GM19035 (cell line): ENCODE measurements around the gene TMEM242.
"Not testable (repeated sequence)": the region's sequence is repeated elsewhere in the genome, so short reads cannot be mapped to it uniquely, and the experiment has no call there.

Experiments used
- ATAC-seq: cut with Tn5 transposase; IDR thresholded peaks from one replicate; pipeline ENCODE4 v1.9.1; 2021; ENCODE audit not compliant: unreplicated experiment

The TMEM242 gene

DNA sequence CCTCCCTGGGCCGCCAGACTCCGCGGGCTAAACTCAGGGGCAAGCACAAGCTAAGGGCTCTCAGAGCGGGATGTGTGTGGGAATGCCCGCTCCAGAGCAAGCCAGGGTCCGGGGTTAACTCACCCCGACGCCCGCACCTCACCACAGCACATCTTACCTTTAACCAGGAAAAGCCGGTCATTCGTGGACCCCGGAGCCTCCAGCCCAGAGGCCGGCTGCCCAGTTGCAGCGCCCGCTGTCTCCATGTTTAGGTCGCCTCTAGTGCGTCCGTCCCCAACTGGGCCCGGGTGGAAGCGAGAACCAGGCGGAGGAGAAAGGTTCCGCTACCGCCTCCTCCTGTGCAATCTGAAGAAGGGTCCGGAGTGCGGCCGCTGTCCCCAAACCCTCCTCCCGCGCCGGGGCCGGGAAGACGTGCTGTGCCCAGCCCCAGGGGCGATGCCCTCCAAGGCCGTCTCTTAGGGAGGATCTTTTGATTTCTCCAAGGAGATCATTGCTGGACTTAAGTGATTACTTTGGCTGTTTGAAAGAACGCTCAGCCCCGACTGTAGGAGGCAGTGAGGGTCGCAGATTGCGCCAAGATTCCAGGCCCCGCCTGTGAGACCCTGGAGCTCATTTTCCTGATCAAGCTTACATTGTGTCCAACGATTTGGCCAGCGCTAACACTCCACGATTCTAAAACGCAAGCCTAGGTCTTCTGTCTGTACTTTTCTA, at the start of gene TMEM242:
TMEM242 (minus strand) TSS at position 265 of the 711 bp plus-strand sequence; CDS start at position 245, 20 bp downstream.
- peak; percentile 90 for ATAC-seq

DNA sequence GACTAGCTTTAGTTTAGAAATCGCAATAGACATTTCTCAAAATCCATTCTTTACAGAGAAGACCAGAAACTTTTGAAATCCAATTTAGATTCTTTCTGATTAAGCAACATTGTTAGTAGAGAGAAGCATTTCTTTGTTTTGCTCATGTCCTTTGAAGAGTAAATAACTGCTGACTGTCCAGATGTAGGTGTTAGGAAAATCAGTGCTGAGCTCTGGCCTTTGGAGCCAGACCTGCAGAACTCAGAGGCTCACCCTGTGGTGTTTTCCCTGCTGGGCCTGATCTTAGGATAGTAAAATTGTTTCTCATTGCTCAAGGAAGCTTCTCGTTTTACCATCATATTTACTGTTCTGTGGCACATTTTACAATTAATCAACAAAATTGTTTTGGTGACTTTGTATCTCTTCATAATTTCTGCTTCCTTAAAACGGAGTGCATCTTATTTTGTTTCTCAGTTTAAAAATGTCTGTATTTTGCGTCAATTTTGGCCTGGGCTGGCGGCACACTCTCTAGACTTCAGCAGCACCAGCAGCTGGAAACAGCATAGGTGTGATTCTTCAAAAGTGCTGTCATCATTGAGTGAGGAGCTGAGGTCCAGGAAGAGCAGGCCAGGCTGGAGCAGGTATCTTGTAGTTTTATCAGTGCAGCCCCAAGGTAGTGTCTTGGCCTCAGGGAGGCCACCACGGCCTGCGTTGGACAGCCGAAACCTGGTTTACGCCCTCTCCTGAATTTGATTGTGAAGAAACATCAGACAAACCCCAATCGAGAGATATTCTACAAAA, 49.4 kb upstream of the TMEM242 start:
- ATAC-seq: no peak

DNA sequence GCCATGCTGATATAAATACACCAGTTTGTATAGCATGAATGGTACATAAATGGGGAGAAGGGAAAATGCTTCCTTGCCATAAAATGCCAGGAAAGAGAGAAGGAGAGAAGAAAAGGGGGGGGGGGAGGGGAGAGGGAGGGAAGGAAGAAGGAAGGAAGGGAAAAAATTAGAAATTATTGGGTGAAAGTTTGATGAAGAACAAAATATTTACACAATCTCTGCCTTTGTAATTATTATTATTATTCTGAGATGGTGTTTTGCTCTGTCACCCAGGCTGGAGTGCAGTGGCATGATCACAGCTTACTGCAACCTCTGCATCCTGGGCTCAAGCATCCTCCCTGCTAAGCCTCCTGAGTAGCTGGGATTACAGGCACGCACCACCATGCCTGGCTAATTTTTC, 47.4 kb upstream of the TMEM242 start:
- no peak for ATAC-seq

DNA sequence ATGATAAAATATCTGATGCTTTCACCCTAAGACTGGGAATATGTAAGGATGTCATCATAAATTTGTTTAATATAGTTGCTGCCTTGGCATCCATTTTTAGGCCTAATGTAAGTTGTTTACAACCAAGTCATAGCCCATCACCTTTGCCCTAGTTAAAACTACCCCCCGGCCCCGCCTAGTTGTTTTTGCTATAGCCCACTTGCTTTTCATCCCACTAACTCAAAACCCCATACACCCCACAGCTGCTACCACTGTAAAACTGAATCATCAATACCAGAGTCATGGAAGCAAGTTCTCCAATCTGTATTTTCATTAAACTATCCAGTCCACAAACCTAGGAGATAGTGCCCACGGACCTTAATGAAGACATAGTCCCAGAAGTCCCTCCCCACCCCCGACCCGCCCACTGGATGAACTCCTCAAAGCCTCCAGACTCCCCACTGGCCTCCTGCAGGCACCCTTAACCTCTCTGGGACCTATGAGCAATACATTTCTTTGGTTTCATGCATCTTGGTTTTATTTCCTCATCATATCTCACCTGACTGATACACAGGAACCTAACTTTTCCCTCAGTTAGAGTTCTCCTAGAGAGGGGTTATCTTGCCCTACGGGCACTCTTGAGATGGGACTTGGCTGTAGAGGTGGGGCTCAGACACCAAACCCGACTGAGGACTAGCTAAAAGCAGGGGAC, 45.2 kb upstream of the TMEM242 start:
- no peak for ATAC-seq

DNA sequence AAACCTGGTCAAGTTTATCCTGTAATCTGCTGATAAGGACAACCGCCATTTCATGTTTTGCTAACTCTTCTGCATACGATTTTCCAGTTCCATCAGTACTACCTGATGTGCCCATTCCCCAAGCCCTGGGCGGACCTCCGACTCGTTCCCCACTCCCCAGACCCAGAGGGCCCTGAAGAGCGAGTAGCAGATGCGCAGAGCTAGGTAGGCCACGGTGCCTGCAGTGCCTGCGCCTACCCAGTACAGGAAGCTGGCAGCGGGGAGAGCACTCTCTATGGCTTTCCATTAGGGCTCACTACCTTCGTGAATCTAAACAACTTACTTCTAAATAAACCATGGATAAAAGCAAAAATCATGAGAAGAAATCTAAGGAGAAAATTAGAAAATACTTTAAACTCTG, 43.3 kb upstream of the TMEM242 start:
- no peak for ATAC-seq

DNA sequence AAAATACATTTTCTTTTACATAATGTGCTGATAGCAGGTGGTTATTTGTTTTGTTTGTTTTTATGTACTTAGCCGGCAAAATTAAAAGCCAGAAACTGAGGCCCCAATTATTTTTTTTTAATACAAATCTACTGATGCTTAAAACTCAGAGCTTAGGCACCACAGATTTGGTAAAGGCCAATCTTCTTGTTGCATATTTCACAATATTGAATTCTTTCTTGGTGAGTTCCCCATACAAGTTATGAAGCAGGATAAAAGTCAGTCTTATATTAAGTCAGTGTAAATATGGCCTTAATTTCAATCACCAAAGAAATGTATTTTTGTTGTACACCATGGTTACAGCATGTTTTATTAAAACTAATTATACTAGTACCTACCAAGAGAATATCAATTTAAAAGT, 41.4 kb upstream of the TMEM242 start:
- no peak for ATAC-seq

DNA sequence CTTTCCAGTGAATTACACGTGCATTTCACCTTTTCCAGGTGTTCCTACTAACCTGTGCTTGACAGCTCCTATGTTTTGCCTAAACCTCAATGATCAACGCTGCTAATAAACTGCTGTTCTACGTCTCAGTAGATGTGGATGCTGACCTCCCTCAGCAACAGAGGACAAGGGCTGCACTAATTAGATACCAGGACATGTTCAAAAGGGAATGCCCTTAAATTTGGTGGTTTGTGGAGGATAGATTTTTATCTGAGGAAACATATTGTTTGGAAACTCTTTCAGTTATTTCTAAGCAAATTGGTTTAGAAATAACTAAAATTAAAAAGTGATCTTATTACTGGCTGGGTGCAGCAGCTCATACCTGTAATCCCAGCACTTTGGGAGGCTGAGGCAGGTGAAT, 38.6 kb upstream of the TMEM242 start:
- no peak for ATAC-seq

DNA sequence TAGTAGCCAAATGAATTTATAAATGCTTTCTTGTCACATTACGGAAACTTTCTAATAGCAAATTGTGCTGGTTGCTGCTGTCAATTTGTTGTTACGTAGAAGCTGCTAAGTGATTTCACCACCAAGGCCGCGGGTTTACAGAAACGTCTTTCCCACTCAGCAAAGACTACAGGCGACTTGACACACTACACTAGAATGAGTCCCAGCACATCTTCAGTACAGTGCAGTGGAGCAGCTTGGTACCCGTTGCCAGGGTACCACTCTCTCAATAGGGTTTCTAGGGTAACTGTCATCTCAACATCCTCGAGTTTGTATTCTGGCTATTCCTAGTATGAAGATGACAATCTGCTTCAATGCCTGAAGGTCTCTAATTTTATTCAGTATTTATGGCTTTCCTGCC, 35.0 kb upstream of the TMEM242 start:
- ATAC-seq: no peak

DNA sequence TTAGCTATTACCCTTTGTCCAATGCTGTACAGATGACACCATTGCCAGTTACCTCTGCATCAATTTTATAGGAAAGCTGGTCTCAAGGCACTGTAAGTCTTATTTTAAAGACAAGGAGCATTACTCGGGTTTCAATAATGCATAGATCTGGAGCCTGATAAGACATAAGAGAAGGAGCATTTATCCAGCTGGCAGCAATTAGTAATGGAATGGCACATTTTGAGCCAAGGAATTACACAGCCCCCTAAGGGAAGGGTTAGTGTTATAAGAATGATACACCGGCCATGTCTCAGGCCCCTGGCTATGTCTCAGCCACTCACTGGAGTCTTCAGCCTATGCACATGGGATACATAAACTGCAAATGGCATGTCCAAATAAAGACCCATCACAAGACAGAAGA, 23.1 kb upstream of the TMEM242 start:
- ATAC-seq: no peak

DNA sequence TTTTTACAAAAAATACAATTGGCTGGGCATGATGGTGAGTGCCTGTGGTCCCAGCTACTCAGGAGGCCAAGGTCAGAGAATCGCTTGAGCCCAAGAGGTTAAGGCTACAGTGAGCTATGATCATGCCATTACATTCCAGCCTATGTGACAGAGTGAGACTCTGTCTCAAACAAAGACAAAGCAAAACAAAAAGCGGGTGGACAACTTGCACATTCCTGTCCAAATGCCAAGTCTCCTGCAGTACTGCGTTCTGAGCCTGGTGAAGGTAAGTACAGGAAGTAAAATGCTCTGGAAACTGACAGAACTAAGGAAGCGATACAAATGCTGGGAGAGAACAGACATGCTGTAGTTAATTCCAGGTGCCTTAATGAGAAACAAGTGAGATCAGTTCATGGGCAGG, 20.4 kb upstream of the TMEM242 start:
- ATAC-seq: no peak

DNA sequence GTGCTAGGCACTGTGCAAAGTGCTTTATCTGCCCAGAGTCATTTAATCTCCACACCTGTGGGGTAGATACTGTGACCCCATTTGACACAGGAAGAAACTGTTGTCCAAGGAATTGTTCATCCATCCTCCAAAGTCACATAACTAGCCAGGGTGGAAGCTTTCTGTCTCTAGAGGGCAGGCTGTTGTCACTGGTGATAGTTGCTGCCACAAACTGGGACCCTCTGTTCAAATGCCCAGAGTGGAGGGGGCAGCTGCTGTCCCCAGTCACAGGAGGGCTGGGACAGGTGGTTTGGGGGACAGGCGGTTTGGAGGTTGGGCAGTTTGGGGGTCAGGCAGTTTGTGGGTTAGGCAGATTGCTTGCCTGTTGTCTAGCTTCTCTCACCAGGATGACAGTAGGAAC, 16.1 kb upstream of the TMEM242 start:
- no peak for ATAC-seq

DNA sequence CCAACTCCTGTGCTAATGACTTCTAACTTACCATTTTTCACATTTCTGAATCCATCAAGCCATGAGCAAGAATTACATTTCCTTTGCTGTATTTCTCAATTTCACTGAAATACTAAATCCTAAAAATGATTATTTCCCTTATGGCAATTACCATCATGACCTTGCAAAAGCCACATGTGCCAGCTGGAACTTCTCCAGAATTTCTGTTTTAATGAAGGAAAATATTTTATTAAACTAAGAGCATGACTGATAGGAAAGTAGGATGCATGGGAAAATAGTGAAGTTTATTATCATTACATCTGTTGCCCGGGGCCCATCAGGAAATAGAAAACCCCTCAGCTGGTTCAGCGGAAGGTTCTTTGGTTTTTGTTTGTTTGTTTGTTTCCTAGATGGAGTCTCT, 14.4 kb upstream of the TMEM242 start:
- no peak for ATAC-seq

DNA sequence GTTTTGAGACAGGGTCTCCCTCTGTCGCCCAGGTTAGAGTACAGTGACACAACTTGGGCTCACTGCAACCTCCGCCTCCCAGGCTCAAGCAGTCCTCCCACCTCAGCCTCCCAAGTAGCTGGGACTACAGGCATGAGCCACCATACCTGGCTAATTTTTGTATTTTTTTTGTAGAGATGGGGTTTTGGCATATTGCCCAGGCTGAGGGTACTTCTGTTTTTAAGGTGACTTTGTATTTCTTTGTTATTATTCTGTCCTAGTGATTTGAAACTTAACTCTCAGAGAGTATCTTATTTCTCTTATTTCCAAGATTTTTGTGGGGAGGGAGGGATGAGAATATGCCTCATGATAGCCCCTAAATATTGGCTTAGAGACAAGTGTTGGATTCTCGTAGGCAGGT, 14.0 kb upstream of the TMEM242 start:
- not testable (repeated sequence) for ATAC-seq

DNA sequence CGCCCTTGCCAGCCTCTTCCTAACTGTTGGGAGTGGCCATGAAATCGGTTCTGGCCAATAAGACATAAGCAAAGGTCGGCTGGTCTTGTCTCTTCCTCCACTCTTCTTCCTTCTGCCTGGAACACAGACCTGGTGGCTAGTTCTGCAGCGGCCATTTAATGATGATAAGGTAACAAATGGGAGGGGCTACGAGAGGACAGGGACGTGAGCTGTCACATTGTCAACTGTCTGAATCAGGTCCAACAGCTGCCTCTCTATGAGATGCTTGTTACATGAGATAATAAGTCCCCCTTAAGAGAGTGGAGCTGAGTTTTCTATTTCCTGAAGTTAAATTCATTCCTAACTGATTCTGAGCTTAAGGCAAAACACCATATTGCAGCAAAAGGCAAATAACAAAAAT, 12.5 kb upstream of the TMEM242 start:
- no peak for ATAC-seq

DNA sequence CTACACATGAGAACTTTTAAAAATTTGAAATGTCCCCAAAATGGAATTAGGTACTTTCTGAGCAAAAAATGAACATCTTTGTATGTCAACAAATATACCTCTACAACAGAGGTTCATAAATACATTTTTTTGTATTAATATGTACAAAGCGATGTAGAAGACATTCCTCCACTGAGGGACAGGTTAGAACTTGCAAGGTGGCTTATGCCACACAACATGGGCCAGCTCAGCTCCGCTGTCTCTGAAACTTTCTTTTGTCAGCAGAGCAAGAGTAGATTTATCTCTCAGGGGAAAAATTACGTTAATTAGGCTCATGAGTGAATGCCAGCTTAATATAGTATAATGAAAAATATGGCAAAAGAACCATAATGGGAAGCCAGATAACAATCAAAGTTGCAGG, 10.6 kb upstream of the TMEM242 start:
- ATAC-seq: no peak

DNA sequence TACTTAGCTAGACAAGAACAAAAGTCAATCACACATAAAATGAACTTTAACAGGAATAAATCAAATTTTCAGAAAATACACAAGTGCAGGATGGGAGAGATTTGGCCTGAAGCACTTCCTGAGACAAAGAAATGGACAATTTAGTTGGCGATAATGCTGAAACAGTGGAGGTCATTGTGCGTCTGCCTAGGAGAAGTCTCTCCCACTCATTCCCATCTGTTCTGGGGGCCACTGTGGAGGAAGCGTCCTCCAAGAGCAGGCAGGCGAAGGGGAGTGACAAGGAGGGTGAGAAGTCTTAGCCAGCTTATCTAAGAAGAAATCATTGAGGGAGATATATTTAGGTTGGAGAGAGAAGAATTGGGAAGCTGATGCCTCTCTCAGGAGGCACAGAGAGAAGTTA, 10.2 kb upstream of the TMEM242 start:
- ATAC-seq: no peak

DNA sequence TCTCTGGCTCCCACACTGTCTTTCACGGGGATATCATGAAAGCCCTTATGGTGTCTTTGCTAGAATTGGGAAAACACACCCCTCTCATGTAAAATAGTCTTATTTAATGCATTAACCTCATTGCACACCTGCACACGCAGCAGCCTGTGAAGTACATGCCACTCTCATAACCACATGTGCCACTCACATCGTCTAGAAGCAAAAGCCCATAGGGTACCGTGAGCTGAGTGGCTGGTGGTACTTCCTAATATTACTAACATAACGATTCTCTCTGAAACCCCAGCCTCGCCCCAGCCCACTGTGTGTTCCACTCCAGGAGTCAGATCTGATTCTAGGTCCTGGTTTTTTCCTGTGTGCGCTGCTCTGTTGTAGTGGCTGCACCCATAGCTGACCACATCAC, 9.5 kb upstream of the TMEM242 start:
- no peak for ATAC-seq

DNA sequence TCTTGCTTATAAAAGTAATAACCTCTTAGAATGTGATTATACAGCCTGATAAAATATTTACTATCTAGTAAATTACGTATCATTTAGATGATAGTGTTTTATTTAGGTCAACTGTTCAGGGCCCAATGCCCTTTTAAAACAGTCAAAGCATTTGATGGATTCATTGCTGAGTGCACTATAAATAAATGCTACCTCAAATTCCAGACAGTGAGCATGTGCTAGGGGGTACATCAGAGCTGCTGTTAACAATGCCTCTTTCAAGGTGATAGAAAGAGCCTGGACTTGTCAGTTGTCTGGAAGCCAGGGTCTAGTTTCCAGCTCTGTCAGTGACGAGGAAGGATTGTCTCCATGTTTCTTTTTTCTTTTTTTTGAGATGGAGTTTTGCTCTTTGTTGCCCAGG, 7.5 kb upstream of the TMEM242 start:
- no peak for ATAC-seq

DNA sequence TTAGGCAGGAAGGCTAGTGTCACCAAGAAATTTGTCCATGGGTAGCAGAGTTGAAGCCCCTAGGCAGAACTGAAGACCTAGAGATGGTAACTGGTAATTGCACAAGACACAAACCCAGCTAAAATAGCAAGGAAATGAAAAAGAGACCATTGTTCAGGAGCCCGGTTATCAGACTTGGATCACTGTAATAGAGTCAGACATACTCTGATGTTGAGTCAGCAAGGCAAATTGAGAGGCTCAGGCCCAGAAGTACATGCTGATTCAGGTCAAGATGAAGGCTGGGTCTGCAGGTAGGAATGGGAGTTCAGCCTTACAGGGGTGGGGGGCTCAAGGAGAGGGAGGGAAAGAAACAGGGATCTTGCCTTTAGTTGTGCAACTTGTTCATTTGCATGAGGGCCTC, 6.5 kb upstream of the TMEM242 start:
- no peak for ATAC-seq

DNA sequence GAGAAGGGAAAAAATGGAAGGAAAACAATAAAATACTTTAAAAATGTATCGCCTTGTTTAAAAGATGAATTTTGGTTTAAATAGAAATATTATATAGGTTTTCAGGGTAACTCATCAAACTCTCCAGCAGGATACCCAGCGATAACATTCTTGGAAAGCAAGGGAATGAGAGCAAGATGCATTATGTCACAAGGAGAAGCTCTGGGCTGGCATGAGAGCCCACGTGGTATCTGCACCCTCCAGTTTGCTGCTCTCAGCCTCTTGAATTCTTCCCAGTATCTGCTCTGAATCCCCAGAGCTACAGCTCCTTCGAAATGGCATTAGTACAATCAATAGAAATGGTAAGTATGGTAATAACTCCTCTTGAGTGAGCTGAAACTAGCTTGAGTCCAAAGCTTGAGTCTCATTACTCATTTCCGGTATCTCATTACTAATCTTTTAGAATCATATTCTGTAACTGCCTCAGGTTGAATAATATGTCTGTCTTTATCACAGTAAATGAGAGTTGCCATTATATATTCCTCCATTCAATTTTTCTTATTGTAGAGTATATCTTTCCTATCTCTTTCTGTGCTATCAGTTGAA, 4.9 kb upstream of the TMEM242 start:
- no peak for ATAC-seq

DNA sequence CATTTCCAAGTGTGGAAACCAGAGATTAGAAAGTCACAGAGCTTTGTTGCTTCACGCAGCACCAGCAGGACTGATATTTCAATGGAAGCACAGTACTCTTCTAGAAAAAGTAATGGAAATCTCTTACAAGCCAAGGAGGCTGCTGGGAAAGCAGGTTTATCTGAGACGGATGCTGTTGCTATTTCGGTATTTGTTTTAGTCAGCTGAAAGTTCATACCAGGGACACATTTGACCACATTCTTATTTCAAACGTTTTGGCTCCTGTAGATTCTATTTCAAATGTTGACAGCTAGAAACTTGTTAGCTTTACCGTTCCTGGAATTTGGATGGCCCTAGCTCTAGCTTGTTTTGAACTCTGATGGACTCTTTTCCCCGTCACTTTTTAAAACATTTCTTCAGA, 3.7 kb upstream of the TMEM242 start:
- ATAC-seq: no peak
